ENCODE data around the gene PPP2R1A.
"Not testable (repeated sequence)": the region's sequence is repeated elsewhere in the genome, so short reads cannot be mapped to it uniquely, and the experiment has no call there.

Gene PPP2R1A

GRCh38 chr19:52248241-52248640, 58.4 kb downstream of the PPP2R1A start:
- peak; percentile 4 to 51 for DNase-seq

DNA sequence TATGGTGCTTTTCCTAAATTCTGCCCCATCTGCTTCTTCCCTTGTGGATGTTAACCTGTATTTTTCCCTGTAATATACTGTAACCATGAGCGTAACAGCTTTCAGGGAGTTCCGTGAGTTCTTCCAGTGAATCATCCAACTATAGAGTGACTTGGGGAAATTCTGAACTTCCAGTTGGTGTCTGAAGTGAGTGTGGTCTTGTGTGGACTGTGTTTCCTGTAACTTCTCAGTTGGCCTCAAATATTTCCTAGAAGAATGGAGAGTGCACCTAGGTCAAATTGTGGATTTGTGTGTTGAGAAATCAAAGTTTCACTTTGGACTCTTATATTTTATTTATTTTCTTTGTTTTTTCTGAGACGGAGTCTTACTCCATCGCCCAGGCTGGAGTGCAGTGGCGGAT, 68.6 kb downstream of the PPP2R1A start:
- no peak for DNase-seq

DNA sequence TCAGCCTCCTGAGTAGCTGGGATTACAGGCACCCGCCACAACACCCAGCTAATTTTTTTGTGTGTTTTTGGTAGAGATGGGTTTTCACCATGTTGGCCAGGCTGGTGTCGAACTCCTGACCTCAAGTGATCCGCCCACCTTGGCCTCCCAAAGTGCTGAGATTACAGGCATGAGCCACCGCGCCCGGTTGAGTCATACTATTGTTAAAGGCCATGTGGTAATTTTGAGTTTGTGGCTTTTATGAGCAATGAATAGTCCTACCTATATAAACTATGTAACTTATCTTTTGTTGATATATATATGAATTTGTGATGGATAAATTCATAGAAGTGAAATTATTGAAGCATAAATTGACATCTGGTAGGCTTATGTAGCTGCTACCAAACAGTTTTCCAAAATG, 75.7 kb downstream of the PPP2R1A start:
- not testable (repeated sequence) for DNase-seq

- DNase-seq: peak; percentile 91 to 93
These were observed 79.7 kb downstream of the PPP2R1A start, which contains the start of gene ZNF766 for GRCh38 chr19:52269338-52270261. Gene ZNF766, plus strand, starts transcription at chr19:52269587. Its CDS starts 27 bp downstream, at chr19:52269614.

DNA sequence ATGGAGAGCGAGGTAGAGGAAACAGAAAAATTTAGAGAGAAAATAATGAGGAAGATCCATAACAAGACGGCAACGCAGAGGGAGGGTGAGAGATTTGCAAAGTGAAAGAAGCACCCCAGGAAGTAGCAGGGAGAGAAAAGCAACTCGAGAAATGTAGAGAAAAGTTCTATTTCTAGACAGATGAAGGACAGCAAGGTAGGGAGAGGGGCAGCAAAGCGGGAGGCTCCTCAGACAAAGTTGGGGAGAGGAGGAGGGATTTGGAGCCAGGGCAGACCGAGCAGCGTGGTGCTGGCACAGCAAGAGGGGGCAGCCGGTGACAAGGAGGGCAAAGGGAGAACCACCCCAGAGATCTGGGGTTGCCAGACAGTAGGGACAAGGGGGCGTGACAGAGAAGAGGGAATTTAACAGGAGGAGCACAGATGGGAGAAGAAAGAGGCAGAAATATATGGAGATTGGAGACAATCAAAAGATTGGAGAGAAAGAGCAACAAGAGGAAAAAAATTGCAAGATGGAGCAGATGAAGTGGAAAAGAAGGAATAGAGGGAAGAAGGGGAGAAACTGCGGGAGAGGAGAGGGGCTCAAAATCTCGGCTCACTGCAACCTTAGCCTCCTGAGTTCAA, 80.5 kb downstream of the PPP2R1A start:
- peak; percentile 19 to 50 for DNase-seq

GRCh38 chr19:52273301-52273700, 83.4 kb downstream of the PPP2R1A start:
- DNase-seq: no peak

GRCh38 chr19:52274191-52274590, 84.3 kb downstream of the PPP2R1A start:
- DNase-seq: no peak

GRCh38 chr19:52275988-52276387, 86.1 kb downstream of the PPP2R1A start:
- DNase-seq: no peak

GRCh38 chr19:52277471-52277870, 87.6 kb downstream of the PPP2R1A start:
- DNase-seq: no peak

All from bone marrow (tissue), 2 donors.